GM12864 (cell line): ENCODE measurements around the gene ZNHIT2.

Source experiments
- DNase-seq: peaks from one replicate; pipeline ENCODE4 v3.0.0-alpha.2; 2011; ENCODE audit warnings: low read depth
- H3K4me3 ChIP-seq: 2 replicates; pipeline ENCODE4 v1.5.1; 2011; ENCODE audit warnings: mild to moderate bottlenecking, low read depth, low read length, control low read depth
- TF ChIP-seq, protein P1 (sequence below): IDR thresholded peaks from 2 replicates; pipeline ENCODE4 v1.5.1; 2011; ENCODE audit warnings: low read depth, mild to moderate bottlenecking, moderate library complexity, low read length, control low read depth, inconsistent platforms; ENCODE audit errors: missing control alignments

The ZNHIT2 gene

DNA sequence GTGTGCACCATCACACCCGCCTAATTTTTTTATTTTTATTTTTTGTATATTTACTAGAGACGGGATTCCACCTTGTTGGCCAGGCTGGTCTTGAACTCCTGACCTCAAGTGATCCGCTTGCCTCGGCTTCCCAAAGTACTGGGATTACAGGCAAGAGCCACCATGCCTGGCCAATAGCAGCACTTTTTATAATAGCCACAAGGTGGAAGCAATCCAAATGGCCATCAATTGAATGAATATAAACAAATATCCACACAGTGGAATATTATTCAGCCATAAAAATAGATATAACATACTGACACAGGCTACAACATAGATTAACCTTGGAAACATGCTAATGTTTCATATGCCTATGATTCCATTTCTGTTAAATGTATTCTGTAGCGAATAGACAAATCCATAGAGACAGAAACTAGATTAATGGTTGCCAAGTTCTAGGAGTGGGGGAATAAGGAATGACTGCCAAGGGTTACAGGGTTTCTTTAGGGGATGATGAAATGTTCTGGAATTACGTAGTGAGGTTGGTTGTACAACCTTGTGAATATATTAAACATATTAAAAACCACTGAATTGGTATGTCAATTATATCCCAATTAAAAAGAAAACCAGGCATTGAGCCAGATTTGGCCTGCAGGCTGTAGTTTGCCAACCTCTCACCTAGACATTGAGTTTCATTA, 16.7 kb downstream of the ZNHIT2 start:
- H3K4me3 ChIP-seq = no peak overlapping the region

DNA sequence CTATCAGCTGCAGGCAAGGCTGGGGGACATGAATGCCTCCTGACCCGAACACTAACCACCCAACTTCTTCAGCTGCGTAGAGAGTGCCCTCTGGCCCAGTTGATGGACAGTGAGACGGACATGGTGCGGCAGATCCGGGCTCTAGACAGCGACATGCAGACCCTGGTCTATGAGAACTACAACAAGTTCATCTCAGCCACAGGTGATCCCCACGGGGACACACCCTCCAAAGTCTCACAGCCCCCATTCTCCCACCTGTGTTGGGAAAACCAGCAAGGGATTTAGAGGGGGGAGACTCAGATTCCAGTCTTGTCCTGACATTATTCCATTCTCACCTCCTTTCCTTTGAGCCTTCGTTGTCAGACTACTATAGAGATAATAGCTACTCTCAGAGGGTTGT, 20.6 kb downstream of the ZNHIT2 start:
- DNase-seq = no peak
- TF ChIP-seq, protein P1, sequence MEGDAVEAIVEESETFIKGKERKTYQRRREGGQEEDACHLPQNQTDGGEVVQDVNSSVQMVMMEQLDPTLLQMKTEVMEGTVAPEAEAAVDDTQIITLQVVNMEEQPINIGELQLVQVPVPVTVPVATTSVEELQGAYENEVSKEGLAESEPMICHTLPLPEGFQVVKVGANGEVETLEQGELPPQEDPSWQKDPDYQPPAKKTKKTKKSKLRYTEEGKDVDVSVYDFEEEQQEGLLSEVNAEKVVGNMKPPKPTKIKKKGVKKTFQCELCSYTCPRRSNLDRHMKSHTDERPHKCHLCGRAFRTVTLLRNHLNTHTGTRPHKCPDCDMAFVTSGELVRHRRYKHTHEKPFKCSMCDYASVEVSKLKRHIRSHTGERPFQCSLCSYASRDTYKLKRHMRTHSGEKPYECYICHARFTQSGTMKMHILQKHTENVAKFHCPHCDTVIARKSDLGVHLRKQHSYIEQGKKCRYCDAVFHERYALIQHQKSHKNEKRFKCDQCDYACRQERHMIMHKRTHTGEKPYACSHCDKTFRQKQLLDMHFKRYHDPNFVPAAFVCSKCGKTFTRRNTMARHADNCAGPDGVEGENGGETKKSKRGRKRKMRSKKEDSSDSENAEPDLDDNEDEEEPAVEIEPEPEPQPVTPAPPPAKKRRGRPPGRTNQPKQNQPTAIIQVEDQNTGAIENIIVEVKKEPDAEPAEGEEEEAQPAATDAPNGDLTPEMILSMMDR = no peak
- H3K4me3 ChIP-seq = peak overlapping the region; percentile 73

More for the DNA sequence above, 16.7 kb downstream of the ZNHIT2 start:
- DNase-seq = no peak
- TF ChIP-seq, protein P1 = peak; percentile 11

DNA sequence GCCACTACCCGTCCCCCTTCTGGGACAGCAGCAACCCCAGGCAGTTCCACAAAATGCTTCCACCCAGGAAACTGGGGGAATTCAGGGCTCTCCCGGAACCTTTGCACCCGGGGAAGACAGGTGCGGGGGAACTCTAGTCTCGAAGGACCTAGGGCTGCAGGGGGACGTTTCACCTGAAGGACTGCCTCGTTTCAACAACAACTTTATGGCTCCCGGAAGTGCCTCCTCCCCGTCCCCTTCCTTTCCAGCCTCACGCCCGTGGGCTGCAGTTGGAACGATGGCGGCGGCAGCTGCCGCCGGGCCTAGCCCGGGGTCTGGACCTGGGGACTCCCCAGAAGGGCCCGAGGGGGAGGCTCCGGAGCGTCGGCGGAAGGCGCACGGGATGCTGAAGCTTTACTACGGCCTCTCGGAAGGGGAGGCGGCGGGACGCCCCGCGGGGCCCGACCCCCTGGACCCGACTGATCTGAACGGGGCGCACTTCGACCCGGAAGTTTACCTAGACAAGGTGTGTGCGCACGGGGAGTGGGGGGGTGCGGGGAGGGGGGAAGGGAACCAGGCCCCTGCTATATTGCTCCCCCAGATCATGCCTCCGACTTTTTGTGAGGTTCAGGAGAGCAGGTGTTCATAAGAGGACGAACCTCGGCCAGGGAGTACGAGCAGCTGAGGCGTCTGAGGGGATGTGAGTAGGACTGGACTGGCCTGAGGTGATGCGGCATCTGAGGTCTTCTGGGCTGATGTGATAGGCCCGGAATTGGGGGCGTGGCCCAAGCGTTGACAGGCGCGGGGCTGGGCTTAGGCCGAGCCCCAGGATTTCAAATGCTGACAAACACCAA, 21.3 kb downstream of the ZNHIT2 start, which contains the start of gene VPS51:
Gene VPS51, plus strand, starts transcription at position 241 of the 833 bp plus-strand sequence. Its CDS starts 37 bp downstream, at position 278.
- peak; percentile 89 for DNase-seq

DNA sequence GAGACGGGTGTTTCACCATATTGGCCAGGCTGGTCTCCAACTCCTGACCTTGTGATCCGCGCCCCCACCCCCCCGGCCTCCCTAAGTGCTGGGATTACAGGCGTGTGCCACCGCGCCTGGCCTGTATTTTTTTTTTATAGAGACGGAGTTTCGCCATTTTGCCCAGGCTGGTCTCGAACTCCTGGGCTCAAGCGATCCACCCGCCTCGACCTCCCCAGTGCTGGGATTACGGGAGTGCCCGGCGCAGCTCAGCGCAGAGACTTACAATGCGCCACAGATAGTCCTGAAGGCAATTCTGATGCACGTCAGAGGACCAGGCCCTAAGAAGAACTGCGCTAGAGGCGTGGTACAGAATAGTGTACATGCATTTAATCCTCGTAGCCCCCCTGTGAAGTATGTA, 22.1 kb downstream of the ZNHIT2 start:
- DNase-seq = no peak
- TF ChIP-seq, protein P1 = no peak
- peak overlapping the region; percentile 73; the same call in 1 of the 2 replicates for H3K4me3 ChIP-seq

More for the DNA sequence above, 21.3 kb downstream of the ZNHIT2 start, which contains the start of gene VPS51:
- TF ChIP-seq, protein P1 = no peak
- H3K4me3 ChIP-seq = peak within 1 kb of the TSS; percentile 73

DNA sequence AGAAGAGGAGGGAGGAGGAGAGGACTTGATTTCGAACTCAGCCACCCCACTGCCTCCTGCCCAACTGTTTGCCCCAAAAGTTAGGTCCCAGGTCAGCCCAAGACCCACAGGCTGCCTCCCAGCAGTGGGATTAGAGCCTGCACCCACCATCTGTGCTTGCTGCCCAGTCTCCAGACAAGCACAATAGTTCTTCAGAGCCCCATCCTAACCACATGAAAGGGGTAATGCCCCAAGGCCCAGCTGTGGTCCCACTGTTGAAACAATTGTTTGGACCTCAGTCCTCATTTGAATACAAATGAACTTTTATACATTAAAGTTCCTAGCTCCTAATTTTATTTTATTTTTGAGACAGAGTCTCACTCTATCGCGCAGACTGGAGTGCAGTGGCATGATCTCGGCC, 26.9 kb downstream of the ZNHIT2 start:
- DNase-seq = no peak
- TF ChIP-seq, protein P1 = no peak
- H3K4me3 ChIP-seq = no peak overlapping the region

GRCh38 chr11:65089621-65090020, 27.9 kb downstream of the ZNHIT2 start:
- no peak overlapping the region for H3K4me3 ChIP-seq
- DNase-seq = no peak
- TF ChIP-seq, protein P1 = no peak
